Sciatic nerve (tissue), 2 donors: ENCODE measurements around the gene OR10H4. TPM values are rescaled to one million over a fixed set of nuclear protein-coding genes. Genes with fewer than 3 reads are reported as not detected.
"Not testable (repeated sequence)": the region's sequence is repeated elsewhere in the genome, so short reads cannot be mapped to it uniquely, and the experiment has no call there.

Source experiments
- ATAC-seq: fragments of 200-7000 bp; cut with Tn5 transposase; one replicate; pipeline ENCODE4 v1.9.1; 2020; ENCODE audit warnings: mild to moderate bottlenecking, moderate library complexity
- DNase-seq: peaks from one replicate; pipeline ENCODE4 v3.0.0-alpha.2; 2020; ENCODE audit warnings: low spot score
- intact Hi-C: fragments of 100-400 bp; cut with DNase I; formaldehyde crosslinking; loops from one replicate; pipeline ENCODE4 v1.14.2; 2022
- total RNA-seq: library from RNA; stranded (reverse); fragmentation: NEBNext Ultra II Directional; extraction: Animal tissue kit (Norgen Biotek cat#: 25700); gene quantifications from one replicate; pipeline ENCODE4 v1.2.1, GENCODE V29; 2021
- donor health status: DM: no; HTN: no; CAD: no.
- donor health status: DM: no; HTN: no; CAD: no.

Gene OR10H4
- total RNA-seq, 1 donor from 2014 or later = not detected

DNA sequence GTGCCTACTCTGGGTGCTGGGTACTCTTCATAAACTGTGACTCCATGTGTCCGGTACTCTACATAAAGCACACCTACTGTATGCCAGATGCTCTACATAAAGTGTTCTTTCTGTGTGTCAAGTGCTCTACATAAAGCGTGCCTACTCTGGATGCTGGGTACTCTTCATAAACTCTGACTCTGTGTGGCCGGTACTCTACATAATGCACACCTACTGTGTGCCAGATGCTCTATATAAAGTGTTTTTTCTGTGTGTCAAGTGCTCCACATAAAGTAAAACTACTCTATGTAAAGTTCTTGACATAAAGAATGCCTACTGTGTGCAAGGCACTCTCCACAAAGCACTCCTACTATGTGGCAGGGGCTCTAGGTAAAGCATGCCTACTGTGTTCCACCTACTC is 12.6 kb upstream of the OR10H4 start:
- ATAC-seq (no peak), DNase-seq (no peak)
- intact Hi-C loops = no loop called here

DNA sequence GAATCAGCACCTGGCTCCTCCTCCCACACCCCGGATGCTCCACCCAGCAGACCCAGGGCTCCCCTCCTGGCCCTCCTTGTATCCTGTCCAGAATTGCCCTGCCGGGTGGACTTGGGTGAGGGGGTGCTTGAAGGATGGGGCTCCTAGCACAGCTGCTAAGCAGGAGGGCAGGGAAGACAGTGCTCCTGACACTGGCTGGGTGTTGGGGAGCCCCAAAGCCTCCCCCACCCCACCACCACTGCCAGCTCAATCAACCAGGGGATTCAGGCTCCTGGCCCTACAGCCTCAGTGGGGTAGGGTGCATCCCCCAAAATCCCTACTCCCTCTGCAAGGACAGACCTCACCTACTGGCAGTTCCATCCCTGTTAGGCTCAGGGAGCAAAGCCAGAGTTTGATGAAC is 11.9 kb upstream of the OR10H4 start:
- no peak for ATAC-seq
- no peak for DNase-seq
- intact Hi-C loops = no loop called here

DNA sequence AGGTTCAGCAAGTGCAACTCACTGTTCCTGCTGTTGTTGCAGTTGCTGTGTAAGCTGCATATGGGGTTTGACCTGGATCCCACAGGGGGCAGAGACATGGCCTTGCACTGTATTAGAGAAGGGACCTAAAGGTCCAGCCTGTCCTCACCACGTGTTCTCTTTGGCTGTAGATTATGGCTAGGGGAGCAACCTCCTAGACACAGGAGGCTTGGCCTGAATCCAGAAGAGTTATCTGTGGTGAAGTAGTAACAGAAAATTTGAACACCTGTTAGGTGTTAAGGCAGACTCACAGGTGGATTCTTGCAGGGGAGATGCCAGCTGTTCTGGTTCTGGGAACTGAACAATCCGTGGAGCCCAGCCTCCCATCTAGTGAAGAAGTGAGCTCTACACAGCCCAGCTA is 11.0 kb upstream of the OR10H4 start:
- intact Hi-C loops = no loop called here
- ATAC-seq (no peak), DNase-seq (no peak)

DNA sequence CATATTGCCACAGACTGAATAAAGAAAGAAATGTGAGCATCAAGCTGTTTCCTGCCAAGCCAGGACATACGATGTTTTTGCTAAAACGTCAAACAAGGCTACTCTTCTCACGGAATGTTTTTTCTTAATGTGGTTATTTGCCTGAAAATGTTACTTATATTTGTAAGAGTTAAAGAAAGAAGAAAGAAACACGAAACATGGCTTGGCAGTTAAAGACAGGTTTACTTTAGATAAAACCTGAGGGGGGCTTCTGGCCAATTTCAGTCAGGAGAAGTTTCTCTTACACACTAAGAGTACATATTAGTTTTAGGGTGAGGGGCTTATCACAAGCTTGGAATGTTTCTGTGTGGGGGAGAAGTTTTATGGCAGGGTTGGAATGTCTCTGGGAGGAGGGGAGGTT is 4.4 kb upstream of the OR10H4 start:
- intact Hi-C loops = no loop called here
- DNase-seq (no peak), ATAC-seq (no peak)

DNA sequence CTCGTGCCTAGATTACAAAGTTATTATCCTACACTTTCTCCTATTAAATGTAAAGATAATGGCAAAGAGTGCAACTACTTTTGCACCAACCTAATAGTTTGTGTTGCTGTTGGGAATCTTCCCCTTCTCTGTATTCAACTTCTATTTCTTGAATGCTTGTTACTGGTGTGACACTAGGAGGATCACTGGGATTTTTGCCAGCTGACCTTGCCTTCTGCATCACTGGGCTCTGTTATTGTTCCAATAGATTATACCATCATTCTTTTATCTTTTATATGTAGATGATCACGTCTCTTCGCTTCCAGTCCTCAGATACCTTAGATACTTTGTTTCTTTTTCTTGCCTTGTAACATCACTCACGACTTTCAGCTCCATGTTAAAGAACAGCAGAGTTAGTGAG is 3.5 kb upstream of the OR10H4 start:
- DNase-seq = no peak
- intact Hi-C loops = no loop called here
- ATAC-seq = no peak

DNA sequence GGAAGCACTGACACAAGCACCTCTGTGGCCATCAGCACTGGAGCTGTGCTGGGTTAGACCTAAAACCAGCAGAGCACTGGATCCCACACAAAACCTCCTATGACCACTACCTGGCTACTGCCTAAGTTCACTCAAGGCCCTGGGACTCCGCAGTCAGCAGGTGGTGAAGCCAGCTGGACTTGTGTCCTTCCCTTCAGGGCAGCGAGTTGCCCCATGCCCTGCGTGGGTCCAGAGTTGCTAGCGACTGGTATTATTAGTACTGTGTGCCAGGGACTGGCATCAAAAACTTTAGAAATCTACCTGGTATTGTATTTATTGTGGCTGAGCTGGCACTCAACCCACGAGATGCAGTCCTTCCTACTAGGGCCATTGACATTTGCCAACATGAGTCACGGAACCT is 6.0 kb downstream of the OR10H4 start:
- DNase-seq (no peak), ATAC-seq (no peak)
- intact Hi-C loops = no loop called here

DNA sequence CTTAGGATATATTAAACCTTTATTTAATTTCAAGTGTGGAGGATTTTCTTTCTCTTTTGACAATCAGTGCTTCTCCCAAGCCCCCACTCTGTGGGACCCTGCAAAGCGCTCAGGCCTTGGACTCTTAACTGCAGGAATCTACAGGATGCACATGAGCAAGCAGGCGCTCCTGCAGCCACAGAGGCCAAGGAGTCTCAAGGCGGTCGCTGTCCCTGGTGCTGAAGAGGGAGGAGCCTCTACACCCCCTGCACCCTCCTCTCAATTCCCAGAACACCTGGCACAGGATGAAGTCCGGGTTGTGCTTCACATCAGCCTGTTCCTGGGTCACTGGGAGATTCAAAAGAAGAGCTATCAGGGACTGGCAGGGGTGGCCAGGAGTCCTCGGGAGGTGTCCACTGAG is 13.5 kb downstream of the OR10H4 start:
- no peak for ATAC-seq
- no peak for DNase-seq
- intact Hi-C loops = no loop called here

DNA sequence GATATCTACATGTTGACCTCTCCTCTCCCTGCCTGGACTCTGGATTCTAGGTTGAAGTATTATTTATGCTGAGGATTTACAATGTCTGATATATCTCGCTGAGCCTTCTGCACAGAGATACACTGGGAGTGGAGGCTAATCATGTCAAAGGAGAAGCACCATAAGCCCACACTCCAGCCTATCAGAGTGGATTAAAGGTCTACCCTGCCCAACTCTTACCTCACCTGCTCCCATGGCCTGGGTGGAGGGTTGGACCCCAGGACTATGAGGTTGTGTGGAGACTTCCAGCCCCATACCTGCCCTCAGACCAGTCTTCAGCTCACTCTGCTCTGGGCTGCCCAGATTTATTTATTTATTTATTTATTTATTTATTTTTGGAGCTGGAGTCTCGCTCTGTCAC is 15.4 kb downstream of the OR10H4 start:
- DNase-seq = no peak
- no peak for ATAC-seq
- intact Hi-C loops = no loop called here

DNA sequence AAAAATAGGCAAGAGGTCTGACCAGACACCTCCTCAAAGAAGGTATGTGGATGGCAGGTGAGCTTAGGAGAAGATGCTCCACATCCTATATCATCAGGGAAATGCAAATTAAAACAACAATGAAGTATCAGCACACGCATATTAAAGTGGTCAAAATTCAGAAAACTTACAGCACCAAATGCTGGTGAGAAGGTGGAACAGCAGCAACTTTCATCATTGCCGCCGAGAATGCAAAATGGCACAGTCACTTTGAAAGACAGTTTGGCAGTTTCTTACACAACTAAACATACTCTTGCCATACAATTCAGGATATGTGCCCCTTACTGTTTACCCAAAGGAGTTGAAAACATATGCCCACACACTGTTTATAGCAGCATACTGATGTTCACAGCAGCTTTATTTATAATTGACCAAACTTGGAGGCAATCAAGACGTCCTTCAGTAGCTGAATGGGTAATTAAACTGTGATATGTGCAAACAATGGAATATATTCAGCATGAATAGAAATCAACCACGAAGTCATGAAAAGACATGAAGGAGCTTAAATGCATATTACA is 22.5 kb downstream of the OR10H4 start:
- intact Hi-C loops = no loop called here
- no peak for DNase-seq
- ATAC-seq = no peak

DNA sequence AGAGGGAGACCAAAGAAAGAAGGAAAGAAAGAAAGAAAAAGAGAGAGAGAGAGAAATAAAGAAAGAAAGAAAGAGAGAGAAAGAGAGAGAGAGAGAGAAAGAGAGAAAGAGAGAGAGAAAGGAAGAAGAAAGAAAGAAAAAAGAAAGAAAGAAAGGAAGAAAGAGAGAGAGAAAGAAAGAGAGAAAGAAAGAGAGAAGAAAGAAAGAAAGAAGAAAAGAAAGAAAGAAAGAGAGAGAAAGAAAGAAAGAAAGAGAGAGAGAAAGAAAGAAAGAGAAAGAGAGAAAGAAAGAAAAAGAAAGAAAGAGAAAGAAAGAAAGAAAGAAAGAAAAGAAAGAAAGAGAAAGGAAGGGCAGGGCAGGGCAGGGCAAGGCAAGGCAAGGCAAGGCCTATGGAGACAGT is 23.2 kb downstream of the OR10H4 start:
- ATAC-seq, intact Hi-C loops, DNase-seq: not testable (repeated sequence)

DNA sequence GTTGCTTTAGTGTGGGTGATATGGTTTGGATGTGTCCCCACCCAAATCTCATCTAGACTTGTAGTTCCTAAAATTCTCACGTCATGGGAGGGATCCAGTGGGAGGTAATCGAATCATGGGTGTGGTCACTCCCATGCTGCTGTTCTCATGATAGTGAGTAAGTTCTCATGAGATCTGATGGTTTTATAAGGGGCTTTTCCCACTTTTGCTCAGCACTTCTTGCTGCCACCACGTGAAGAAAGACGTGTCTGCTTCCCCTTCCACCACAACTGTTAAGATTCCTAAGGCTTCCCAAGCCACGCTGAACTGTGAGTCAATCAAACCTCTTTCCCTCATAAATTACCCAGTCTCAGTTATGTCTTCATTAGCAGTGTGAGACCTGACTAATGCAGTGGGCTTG is 26.0 kb downstream of the OR10H4 start:
- intact Hi-C loops = no loop called here
- ATAC-seq (no peak), DNase-seq (no peak)

DNA sequence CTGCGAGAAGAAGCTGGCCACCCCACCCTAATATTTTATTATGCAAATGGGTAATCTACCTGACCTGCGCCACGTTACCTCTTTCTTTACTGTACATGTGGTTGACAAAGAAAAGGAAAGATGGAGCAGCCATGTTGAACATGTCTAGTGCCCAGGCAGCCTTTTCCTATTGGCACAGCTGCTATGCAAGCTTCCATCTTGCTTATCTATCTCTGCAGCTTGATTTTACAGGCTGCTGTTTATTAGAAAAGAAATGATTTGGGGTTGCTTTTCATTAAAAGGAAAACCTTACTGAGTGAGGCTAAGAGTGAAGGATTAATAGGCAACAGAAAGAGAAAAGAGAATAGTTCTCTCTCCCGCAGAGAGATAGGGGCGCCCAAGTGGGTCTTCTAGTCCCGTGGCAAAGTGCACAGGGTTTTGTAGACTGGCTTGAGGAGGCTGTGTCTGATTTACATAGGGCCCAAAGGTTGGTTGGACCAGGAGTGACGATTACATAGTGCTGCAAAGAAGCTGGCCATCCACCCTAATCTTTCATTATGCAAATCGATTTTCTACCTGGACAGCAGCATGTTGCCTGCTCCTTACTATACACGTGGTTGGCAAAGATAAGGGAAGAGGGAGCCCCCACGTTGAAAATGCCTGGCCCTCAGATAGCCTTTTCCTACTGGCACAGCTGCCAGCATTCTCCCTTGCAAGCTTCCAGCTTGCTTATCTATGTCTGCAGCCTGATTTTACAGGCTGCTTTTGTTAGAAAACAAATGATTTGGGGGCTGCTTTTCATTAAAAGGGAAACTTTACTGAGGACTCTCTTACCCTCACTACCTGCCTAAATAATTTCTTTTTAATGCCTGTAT is 28.3 kb downstream of the OR10H4 start:
- no peak for ATAC-seq
- DNase-seq = no peak
- intact Hi-C loops = no loop called here

DNA sequence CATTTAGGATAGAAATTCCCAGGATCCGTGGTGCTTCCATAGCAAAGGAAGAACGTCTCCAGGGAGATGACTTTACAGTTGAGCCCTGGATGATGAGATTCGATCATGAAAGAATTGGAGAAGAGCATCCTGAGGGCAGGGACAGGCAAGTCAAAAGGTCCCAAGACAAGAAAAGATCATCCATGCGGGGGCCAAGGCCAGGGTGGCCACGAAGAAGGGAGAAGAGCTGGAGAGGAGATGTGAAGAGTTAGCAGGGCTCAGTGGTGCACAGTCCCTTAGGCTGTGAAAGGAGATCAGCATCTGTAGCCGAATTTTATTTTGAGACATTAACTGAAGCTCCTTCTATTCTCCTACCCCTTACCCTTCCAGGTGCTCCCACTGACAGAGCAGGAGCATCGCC is 28.9 kb downstream of the OR10H4 start:
- intact Hi-C loops = no loop called here
- DNase-seq = no peak
- no peak for ATAC-seq

DNA sequence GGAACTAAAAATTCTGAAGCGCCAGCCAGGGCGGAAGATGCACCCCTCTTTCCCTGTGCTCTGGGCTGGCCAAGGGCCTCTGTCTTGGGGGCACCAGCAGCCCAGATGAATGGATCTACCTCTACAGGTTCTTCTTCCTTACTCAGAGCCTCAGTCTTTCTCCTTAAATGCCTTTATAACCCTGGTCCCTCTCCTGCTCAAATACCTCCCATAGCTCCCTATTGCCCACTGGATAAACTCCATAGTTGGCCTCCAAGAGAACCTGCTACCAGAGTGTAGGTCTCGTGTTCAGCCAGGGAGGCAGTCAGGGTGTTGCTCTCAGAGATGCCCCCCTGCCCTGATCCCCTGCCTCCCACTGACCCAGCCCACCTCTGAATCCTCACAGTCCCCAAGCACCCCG is 30.5 kb downstream of the OR10H4 start:
- DNase-seq (no peak), ATAC-seq (no peak)
- intact Hi-C loops = no loop called here

DNA sequence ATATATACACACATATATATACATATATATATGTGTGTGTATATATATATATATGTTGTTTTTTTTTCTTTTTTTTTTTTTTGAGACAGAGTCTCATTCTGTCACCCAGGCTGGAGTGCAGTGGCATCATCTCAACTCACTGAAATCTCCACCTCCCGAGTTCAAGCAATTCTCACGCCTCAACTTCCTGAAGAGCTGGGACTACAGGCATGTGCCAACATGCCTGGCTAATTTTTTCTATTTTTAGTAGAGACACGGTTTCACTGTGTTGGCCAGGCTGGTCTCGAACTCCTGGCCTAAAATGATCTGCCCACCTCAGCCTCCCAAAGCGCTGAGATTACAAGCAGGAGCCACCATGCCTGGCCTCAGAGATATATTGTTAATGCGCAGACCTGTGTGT is 37.0 kb downstream of the OR10H4 start:
- ATAC-seq, intact Hi-C loops, DNase-seq: not testable (repeated sequence)

DNA sequence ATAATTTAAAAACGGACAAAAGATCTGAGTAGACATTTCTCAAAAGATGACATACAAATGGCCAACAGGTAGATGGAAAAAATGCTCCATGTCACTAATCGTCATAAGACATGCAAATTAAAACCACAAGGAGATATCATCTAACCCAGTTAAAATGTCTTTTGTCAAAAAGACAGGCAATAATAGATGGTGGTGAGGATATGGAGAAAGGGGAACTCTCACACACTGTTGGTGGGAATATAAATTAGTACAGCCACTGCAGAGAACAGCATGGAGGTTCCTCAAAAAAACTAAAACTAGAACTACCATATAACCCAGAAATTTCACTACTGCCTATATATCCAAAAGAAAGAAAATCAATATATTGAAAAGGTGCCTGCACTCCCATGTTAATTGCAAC is 37.9 kb downstream of the OR10H4 start:
- intact Hi-C loops = no loop called here
- no peak for ATAC-seq

DNA sequence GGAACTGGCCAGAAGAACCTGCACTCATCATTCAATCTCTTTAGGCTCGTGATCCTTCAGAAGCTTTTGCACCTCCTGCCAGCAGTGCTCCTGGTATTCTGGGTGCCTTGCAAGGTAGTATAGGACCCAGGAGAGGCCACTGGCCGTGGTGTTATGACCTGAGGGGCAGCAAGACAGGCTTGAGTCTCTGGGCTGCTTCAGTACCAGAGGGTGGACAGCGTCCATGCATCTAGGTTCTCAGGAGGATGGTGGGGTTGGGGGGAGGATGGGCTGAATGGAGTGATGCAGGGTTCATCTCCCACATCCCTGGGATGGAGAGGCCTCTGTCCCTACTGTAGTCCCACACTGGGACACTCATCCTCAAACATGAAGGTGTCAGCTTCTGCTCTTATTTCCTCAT is 41.1 kb downstream of the OR10H4 start:
- DNase-seq (no peak), ATAC-seq (no peak)
- intact Hi-C loops = no loop called here

More for the DNA sequence above, 37.9 kb downstream of the OR10H4 start:
- no peak for DNase-seq

DNA sequence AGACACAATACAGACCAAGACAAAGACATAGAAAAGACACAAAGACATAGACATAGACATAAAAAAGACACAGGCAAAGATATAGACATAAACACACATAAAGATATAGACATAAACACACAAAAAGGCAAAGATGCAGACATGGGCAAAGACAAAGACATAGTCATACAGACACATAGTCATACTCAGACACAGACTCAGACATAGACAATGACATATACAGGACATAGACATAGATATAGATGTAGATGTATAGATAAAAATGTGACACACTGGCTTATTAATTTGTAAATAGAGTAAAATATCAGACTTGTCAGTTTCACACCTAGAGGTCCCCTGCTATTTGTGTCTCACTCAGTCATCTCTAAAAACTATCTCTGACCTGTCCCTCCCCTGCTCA is 42.8 kb downstream of the OR10H4 start:
- DNase-seq (no peak), ATAC-seq (no peak)
- intact Hi-C loops = no loop called here

DNA sequence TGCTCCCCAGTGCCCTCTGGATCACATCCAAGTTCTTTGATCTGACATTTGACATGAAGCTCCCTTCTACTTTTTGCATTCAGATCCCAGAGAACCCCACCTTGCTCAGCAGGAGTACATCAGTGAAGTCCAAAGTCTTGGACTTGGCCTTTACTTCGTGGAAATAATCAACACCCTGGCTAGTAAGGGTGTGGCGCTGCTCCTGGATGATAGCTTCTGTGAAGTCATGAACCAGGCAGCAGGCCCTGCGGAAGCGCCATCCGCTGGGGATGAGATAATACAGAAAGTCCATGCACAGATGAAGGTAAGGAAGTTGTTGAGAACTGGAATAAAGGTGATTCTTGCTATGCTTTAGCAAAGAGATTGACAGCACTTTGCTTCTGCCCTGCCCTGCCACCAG is 43.2 kb downstream of the OR10H4 start:
- DNase-seq (no peak), ATAC-seq (no peak)
- intact Hi-C loops = no loop called here

DNA sequence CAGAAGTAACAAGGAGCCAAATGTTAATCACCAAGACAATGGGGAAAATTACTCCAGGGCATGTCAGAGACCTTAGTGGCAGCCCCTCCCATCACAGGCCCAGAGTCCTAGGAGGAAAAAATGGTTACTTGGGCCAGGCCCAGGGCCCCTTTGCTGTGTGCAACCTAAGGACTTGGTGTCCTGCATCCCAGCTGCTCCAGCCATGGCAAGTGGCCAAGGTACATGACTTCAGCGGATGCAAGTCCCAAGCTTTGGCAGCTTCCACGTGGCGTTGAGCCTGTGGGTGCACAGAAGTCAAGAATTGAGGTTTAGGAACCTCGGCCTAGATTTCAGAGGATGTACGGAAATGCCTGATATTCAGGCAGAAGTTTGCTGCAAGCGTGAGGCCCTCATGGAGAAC is 46.7 kb downstream of the OR10H4 start:
- intact Hi-C loops = no loop called here
- ATAC-seq (no peak), DNase-seq (no peak)

DNA sequence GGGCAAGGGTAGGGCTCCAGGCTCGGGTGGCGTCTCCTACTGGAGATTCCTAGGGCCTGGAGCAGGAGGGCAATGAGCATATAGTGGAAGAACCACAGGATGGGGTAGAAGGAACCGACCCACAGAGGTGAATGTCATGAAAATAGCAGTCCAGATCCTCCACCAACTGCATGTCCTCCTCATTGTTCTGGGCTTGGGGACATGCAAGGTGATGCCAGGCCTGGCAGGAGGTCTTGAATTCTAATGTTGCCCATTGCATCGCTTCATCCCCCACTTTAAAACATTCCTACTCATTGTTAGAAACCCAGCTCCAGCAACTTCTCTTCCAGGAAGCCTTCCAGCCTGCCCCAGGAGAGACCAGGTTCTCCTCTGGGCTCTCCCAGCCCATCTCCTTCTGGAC is 49.4 kb downstream of the OR10H4 start:
- ATAC-seq (no peak), DNase-seq (no peak)
- intact Hi-C loops = no loop called here
